KMS-11 (cell line): ENCODE data around the gene PVALB.

Source experiments
- H2AFZ ChIP-seq: fragments of 200-600 bp; sonication (generic); 2 replicates; pipeline ENCODE4 v1.6.1; 2016; ENCODE audit warnings: antibody characterized with exemption, mixed run types, low read depth
- H3K27ac ChIP-seq: fragments of 200-600 bp; sonication (generic); 2 replicates; pipeline ENCODE4 v1.6.1; 2016; ENCODE audit warnings: mild to moderate bottlenecking, mixed run types
- H3K27me3 ChIP-seq: fragments of 200-600 bp; sonication (generic); 2 replicates; pipeline ENCODE4 v1.6.1; 2017; ENCODE audit warnings: mild to moderate bottlenecking, low read depth, mixed run types, moderate library complexity; ENCODE audit not compliant: insufficient read depth
- H3K36me3 ChIP-seq: fragments of 200-600 bp; sonication (generic); 2 replicates; pipeline ENCODE4 v1.6.1; 2017; ENCODE audit warnings: mild to moderate bottlenecking, mixed run types; ENCODE audit not compliant: insufficient read depth
- H3K4me1 ChIP-seq: fragments of 200-600 bp; sonication (generic); 2 replicates; pipeline ENCODE4 v1.6.1; 2016; ENCODE audit warnings: mild to moderate bottlenecking, low read depth, mixed run types; ENCODE audit not compliant: poor library complexity, severe bottlenecking
- H3K4me2 ChIP-seq: fragments of 200-600 bp; sonication (generic); 2 replicates; pipeline ENCODE4 v1.7.0; 2016; ENCODE audit warnings: mild to moderate bottlenecking, mixed run types
- H3K4me3 ChIP-seq: fragments of 200-600 bp; sonication (generic); IDR thresholded peaks from 2 replicates; pipeline ENCODE4 v1.6.1; 2017; ENCODE audit warnings: low read depth, low read length, mixed read lengths; ENCODE audit not compliant: insufficient read depth
- H3K79me2 ChIP-seq: fragments of 200-600 bp; sonication (generic); 2 replicates; pipeline ENCODE4 v1.6.1; 2016; ENCODE audit warnings: low read depth, mixed run types; ENCODE audit not compliant: insufficient read depth
- H3K9ac ChIP-seq: fragments of 200-600 bp; sonication (generic); 2 replicates; pipeline ENCODE4 v1.6.1; 2016; ENCODE audit warnings: mild to moderate bottlenecking, mixed run types
- H4K20me1 ChIP-seq: fragments of 200-600 bp; sonication (generic); 2 replicates; pipeline ENCODE4 v1.6.1; 2016; ENCODE audit warnings: mild to moderate bottlenecking, mixed run types; ENCODE audit not compliant: insufficient read depth
- TF ChIP-seq, protein P1 (sequence below): fragments of 200-600 bp; sonication (generic); conservative IDR thresholded peaks from 2 replicates; pipeline ENCODE4 v1.6.1; 2017; ENCODE audit warnings: low read depth, mild to moderate bottlenecking, antibody characterized with exemption, low read length, moderate library complexity, mixed read lengths

Gene PVALB

DNA sequence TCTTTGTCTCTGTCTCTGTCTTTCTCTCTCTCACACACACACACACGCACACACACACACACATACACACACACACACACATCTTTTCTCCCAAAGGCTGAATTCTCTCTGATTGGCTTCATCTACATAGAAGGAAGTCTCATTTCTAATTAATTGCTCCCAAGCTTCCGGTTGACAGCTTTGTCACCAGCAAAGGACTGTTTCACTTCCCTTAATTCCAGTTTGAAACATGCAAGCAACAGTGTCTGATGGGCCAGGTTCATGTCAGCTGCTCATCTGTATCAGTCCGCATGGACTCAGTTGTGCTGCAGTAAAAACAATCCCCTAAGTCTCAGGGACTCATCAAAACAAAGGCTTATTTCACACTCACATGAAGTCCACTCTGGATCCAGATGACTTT lies 16.2 kb upstream of the PVALB start:
- Histone ChIP-seq H3K4me2 (no peak overlapping the region), H3K27ac (no peak overlapping the region)
- TF ChIP-seq, protein P1, sequence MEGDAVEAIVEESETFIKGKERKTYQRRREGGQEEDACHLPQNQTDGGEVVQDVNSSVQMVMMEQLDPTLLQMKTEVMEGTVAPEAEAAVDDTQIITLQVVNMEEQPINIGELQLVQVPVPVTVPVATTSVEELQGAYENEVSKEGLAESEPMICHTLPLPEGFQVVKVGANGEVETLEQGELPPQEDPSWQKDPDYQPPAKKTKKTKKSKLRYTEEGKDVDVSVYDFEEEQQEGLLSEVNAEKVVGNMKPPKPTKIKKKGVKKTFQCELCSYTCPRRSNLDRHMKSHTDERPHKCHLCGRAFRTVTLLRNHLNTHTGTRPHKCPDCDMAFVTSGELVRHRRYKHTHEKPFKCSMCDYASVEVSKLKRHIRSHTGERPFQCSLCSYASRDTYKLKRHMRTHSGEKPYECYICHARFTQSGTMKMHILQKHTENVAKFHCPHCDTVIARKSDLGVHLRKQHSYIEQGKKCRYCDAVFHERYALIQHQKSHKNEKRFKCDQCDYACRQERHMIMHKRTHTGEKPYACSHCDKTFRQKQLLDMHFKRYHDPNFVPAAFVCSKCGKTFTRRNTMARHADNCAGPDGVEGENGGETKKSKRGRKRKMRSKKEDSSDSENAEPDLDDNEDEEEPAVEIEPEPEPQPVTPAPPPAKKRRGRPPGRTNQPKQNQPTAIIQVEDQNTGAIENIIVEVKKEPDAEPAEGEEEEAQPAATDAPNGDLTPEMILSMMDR, result no peak

DNA sequence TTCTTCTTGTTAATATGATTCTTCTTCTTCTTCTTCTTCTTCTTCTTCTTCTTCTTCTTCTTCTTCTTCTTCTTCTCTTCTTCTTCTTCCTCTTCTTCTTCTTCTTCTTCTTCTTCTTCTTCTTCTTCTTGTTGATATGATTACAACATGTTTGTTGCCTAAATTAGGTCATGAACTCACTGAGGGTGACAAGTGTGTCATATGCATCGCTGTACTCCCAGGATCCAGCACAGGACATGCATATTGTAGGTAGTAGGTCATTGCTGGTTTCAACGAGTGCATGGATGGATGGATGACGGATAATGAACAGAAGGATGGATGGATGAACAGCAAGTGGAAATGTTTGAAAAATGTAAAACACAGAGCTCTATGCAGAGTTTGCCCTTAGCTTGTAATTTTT lies 14.9 kb upstream of the PVALB start:
- no peak overlapping the region for H3K4me3 ChIP-seq
- H3K9ac ChIP-seq, result no peak overlapping the region
- no peaks in the 10 kb centered on the region for H4K20me1 ChIP-seq
- H3K4me1 ChIP-seq, result no peaks in the 10 kb centered on the region
- H3K36me3 ChIP-seq, result no peaks in the 10 kb centered on the region
- H3K4me2 ChIP-seq, result no peak overlapping the region
- H3K27me3 ChIP-seq, result peaks cover 63% of the 10 kb centered on the region
- H3K79me2 ChIP-seq, result no peaks in the 10 kb centered on the region
- H3K27ac ChIP-seq, result no peak overlapping the region
- H2AFZ ChIP-seq, result no peak overlapping the region
- TF ChIP-seq, protein P1, result no peak

More for the DNA sequence above, 16.2 kb upstream of the PVALB start:
- Histone ChIP-seq H3K9ac (no peak overlapping the region), H3K79me2 (no peaks in the 10 kb centered on the region), H3K4me1 (no peaks in the 10 kb centered on the region), H3K36me3 (no peaks in the 10 kb centered on the region), H3K27me3 (peaks cover 50% of the 10 kb centered on the region), H2AFZ (no peak overlapping the region), H3K4me3 (no peak overlapping the region), H4K20me1 (no peaks in the 10 kb centered on the region)

GRCh38 chr22:36831206-36831605 lies 14.4 kb upstream of the PVALB start:
- Histone ChIP-seq H3K4me2 (no peak overlapping the region), H4K20me1 (no peaks in the 10 kb centered on the region), H3K79me2 (no peaks in the 10 kb centered on the region), H3K27me3 (peaks cover 67% of the 10 kb centered on the region), H3K9ac (no peak overlapping the region), H3K36me3 (no peaks in the 10 kb centered on the region), H2AFZ (no peak overlapping the region), H3K4me1 (no peaks in the 10 kb centered on the region), H3K27ac (no peak overlapping the region), H3K4me3 (no peak overlapping the region)
- TF ChIP-seq, protein P1, result no peak

- no peak overlapping the region for H3K27ac ChIP-seq
- H3K9ac ChIP-seq, result no peak overlapping the region
- H4K20me1 ChIP-seq, result no peaks in the 10 kb centered on the region
- TF ChIP-seq, protein P1, result no peak
- no peaks in the 10 kb centered on the region for H3K79me2 ChIP-seq
- H3K4me1 ChIP-seq, result no peaks in the 10 kb centered on the region
- peaks cover 67% of the 10 kb centered on the region for H3K27me3 ChIP-seq
- no peak overlapping the region for H2AFZ ChIP-seq
- no peak overlapping the region for H3K4me2 ChIP-seq
- no peaks in the 10 kb centered on the region for H3K36me3 ChIP-seq
- H3K4me3 ChIP-seq, result no peak overlapping the region
Observed at GRCh38 chr22:36830601-36831000, 13.8 kb upstream of the PVALB start.
